PC-9 (cell line): ENCODE data around the gene ARHGAP22.

Experiments used
- EZH2 ChIP-seq: fragments of 200-600 bp; sonication (generic); IDR thresholded peaks from 2 replicates; pipeline ENCODE4 v1.8.0; 2017; ENCODE audit warnings: antibody characterized with exemption, low read depth
- TF ChIP-seq, protein P1 (sequence below): fragments of 200-600 bp; sonication (generic); conservative IDR thresholded peaks from 2 replicates; pipeline ENCODE4 v1.6.1; 2017; ENCODE audit warnings: mixed run types, antibody characterized with exemption, mild to moderate bottlenecking, moderate library complexity

DNA sequence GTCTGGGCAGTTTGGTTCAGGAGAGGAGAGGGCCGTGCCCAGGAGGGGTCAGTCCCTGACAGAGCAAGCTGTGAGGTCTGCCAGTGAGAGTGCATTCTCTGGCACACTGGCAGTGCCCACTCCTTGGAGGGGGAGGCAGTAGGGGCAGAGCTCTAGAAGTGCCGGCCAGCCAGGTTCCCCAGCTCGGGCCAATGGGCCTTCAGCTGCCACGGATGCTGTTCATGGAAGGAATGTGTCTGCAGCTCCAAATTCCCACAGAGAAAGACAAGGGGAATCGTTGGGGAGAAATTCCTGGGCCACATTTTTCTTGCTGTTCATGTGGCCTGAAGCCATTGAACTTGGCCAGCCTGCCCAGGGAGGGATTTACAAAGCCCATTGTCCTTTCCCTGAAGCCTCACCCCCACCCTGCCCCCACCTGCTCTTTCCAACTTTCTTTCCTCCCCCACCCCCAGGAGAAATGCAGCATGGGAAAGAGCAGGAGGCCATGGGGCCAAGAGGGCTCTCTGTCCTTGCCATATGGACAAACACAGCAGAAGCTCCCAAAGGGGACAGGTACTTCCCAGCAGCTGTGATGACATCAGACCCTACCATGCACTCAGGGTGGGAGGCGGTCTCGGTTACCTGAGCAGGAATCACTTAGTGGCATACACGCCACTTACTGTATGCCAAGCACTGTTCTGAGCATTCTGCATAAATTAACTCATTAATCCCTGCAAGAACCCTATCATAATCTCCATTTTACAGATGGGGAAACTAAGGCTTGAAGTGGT, 70.7 kb downstream of the ARHGAP22 start:
- TF ChIP-seq, protein P1, sequence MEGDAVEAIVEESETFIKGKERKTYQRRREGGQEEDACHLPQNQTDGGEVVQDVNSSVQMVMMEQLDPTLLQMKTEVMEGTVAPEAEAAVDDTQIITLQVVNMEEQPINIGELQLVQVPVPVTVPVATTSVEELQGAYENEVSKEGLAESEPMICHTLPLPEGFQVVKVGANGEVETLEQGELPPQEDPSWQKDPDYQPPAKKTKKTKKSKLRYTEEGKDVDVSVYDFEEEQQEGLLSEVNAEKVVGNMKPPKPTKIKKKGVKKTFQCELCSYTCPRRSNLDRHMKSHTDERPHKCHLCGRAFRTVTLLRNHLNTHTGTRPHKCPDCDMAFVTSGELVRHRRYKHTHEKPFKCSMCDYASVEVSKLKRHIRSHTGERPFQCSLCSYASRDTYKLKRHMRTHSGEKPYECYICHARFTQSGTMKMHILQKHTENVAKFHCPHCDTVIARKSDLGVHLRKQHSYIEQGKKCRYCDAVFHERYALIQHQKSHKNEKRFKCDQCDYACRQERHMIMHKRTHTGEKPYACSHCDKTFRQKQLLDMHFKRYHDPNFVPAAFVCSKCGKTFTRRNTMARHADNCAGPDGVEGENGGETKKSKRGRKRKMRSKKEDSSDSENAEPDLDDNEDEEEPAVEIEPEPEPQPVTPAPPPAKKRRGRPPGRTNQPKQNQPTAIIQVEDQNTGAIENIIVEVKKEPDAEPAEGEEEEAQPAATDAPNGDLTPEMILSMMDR = no peak
- no peak for TF ChIP-seq EZH2
